ENCODE results near the gene RERE.

GRCh38 chr1:8578936-8579335 lies 238.5 kb downstream of the RERE start:
- TF ChIP-seq CTCF (IDR thresholded peaks at IDR 0.05) (no peak), POLR2A (IDR thresholded peaks at IDR 0.05) (no peak)

Measured in heart left ventricle (tissue), 13 donors.